GM18499 (cell line): ENCODE data around the gene PGM1.

Experiments
- ATAC-seq: cut with Tn5 transposase; IDR thresholded peaks from one replicate; pipeline ENCODE4 v1.9.1; 2021; ENCODE audit warnings: moderate number of reproducible peaks; ENCODE audit not compliant: insufficient read depth, unreplicated experiment

PGM1 gene

DNA sequence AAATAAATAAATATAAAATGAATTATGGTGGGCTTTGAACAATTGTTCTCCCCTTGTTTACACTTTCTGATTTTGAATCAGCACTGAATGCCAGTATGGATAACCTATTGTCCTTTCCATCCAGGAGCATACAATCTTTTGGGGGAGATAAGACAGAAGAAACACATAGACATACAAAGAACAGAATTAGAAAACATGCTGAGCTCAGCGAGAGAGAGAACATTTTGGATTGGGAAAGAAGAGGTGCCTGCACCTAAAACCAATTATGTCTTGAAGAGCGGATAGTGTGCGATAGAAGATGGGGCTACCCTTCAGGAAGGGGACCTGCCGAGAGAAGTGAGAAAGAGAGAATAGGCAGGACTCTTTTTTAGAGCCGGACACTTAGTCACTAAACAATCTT lies 6.6 kb downstream of the PGM1 start:
- no peak for ATAC-seq

DNA sequence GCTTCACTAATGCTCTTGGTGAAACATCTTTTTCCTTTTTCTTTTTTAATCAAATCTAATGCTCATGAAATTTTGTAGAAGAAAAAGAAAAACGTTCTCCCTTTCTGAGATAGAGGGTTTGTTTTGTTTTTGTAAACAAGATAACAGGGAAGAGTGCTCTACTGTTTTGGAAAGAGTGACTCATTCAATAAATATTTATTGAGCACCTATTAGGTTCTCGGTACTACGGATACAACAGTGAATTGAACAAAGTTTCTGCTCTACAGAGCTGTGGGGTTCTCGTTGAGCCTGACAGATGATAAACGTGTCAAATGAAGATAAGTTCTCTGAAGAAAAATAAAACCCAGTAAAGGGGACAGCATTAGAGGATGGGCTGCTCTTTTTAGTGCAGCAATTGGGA lies 7.0 kb downstream of the PGM1 start:
- ATAC-seq: no peak

GRCh38 chr1:63601061-63601460 lies 7.8 kb downstream of the PGM1 start:
- ATAC-seq: no peak

GRCh38 chr1:63601463-63601862 lies 8.3 kb downstream of the PGM1 start:
- ATAC-seq: no peak

GRCh38 chr1:63601912-63602311 lies 8.7 kb downstream of the PGM1 start:
- ATAC-seq: no peak

GRCh38 chr1:63602629-63603028 lies 9.4 kb downstream of the PGM1 start:
- no peak for ATAC-seq

- no peak for ATAC-seq
Observed at GRCh38 chr1:63603810-63604209, 10.6 kb downstream of the PGM1 start.

- no peak for ATAC-seq
Observed at GRCh38 chr1:63607322-63607721, 14.1 kb downstream of the PGM1 start.

DNA sequence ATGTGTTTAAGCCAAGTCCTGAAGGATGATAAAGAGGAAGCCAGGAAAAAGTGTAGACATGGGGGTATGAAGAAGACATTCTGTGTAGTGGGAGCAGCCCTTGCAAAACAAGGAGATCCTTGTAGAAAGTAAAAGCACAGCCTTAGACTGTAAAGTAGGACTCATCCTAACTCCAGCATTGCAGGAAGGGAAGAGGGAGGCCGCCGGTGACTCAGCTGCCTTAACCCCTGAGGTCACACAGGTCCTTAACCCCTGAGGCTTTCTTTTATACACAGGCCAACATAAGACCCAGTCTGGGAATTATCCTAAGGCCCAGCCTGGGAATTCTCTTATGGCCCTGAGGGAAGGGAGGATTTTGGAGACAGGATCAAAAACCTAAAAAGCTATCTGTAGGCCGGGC lies 18.0 kb downstream of the PGM1 start:
- no peak for ATAC-seq

DNA sequence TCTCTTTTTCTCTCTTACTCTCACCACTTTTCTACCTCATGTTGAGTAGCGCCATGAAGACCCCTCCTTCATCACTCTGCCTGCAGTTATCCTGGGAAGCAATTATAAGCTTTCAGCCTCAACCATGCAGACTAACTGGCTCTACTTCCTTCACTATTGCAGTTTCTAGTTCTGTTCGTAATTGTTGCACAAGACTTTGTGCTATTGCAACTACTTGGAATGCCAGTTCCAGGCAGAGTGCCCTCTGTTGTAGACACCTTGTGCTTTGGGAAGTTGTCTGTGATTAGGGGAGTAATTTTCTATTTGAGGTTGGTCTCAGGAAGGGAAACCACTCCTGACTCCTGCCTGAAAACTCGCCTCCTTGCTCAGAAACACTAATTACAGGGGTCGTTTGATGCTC lies 19.4 kb downstream of the PGM1 start:
- no peak for ATAC-seq

DNA sequence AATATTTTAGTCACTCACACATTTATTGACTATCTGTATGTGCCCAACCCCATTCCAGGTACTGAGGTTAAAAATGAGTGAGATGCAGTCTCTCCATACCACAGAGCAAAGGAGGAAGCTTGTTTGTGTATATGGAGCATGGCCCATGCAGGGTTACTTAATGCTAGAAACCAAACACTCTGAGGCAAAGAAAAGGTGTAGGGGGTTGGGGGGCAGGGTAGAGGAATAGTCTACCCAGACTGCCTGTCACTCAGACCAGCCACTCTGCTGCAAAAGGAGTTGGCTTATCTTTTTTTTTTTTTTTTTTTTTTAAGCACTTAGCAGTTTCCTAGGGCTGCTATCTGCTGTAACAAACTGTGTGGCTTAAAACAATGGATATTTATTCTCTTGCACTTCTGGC lies 19.8 kb downstream of the PGM1 start:
- no peak for ATAC-seq

DNA sequence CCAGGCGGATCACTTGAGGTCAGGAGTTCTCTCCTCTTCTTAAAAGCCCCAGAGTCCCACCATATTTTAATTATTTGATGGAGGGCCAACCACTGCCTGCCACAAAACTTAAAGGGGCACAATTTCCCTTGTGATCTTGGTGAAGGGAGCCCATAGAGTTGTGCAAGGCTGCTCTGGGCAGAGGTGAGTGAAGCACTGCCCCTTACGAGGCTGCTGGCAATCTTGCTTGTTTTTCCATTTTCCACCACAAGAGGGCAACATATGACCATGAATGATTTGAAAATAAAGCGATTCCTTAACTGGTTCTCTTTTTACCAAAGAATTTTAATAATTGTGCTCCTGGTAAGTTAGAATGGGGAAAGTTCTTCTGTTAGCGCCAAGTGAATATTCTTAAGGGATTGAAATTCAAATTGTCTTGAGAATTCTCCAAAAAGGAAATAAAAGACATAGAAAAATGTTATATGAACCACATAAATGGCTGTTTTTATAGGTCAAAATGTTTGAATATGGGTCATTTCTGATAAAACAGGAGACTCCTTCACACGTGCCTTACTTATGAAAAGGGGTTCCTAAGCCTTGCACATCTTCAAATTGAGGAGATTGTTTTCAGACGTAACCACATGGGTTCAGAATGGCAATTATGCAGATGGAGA lies 22.7 kb downstream of the PGM1 start:
- no peak for ATAC-seq

- no peak for ATAC-seq
Observed at GRCh38 chr1:63617450-63617849, 24.2 kb downstream of the PGM1 start.

DNA sequence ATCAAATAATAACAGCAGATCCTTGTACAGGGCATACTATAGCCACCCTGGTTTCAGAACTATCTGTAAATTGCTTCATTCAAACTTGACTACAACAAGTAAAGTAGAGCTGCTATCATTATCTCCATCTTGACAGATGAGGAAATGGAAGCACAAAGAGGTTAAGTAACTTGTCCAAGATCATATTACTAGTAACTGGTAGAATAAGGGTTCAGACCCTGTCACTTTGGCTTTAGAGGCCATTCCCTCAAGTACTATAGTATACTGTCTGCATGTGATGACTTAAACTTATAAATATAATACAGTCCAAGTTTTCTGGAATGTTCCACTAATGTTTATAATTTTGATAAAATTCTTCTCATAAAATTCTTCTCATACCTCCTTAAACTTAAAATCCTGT lies 24.8 kb downstream of the PGM1 start:
- ATAC-seq: no peak

DNA sequence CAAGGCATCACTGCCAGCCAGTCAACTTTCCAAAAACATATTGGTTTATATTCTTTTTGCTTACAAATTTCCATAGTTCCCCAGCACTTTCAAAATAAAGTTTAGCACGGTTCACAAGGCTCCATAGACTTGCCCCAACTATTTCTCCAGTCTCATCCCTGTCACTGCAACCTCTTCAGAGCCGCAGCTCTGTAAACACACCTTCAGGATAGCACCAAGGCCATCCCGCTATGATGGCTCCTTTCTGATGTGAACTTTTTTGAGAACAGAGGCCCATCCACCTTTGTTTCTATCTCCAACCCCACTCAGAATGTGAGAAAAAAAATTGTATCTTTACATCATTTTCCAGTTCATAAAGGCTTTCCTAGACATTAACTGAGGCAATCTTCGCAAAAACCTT lies 26.3 kb downstream of the PGM1 start:
- ATAC-seq: no peak

DNA sequence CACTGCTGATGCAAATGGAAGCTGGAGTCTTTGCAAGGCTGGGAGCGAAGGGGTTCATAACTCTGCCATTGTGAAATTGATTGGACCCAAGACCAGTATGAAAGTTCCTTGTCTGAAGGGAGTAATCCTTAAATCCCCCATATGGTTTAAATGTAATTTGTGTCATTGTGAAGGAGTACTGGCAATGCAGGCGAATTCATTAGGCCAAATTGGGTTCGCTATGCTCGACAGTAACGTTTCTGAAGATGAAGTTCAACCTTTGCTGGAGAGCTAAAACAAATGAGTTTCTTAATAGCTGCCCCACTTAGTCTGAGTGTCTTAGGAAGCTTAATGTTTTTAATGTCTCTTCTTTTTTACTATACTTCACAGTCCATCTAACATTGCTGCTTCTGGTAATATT lies 27.5 kb downstream of the PGM1 start:
- no peak for ATAC-seq

- ATAC-seq: no peak
Observed at GRCh38 chr1:63621075-63621474, 27.9 kb downstream of the PGM1 start.

- ATAC-seq: no peak
Observed at GRCh38 chr1:63621698-63622097, 28.5 kb downstream of the PGM1 start.

GRCh38 chr1:63622849-63623566 lies 29.8 kb downstream of the PGM1 start:
- ATAC-seq: no peak

DNA sequence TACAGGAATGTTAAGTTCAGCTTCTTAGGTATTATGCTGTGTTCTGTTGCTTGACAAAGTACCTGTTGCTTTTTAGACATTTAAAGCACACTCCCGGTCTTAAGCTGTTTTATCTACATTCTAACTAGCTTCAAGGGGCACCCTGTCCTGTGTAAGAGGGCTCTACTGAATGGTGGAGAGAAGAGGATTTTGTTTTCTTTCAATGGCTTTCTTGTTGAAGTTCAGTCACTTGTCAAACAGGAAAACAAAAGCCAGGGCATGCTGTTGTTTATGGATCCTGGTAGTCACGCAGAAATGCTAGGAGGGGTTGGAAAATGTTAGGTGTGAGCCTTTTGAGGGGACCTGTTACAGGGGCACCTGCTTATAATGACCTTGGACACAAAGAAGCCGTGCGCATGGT lies 30.7 kb downstream of the PGM1 start:
- no peak for ATAC-seq

- no peak for ATAC-seq
Observed at GRCh38 chr1:63624911-63625310, 31.7 kb downstream of the PGM1 start.

GRCh38 chr1:63626222-63626621 lies 33.0 kb downstream of the PGM1 start:
- no peak for ATAC-seq
